ENCODE results near the gene NR1D1. TPM values are rescaled to one million over a fixed set of nuclear protein-coding genes. Genes with fewer than 3 reads are reported as not detected.

Gene NR1D1
- total RNA-seq, 4 donors from 2014 or later = 62.1 to 184 (median 96.0) TPM

GRCh38 chr17:40113907-40114245 is 13.5 kb upstream of the NR1D1 start:
- TF ChIP-seq EP300 (IDR thresholded peaks at IDR 0.05) (no peak), CTCF (IDR thresholded peaks at IDR 0.05) (no peak), POLR2AphosphoS5 (IDR thresholded peaks at IDR 0.05) (no peak), POLR2A (IDR thresholded peaks at IDR 0.05) (no peak)
- peak overlapping the region; percentile 46 for H3K4me3 ChIP-seq
- no peak for DNase-seq (ENCODE audit: low spot score in 2 of 2)
- H3K9me3 ChIP-seq = no peaks in the 10 kb centered on the region
- H3K36me3 ChIP-seq = no peaks in the 10 kb centered on the region
- no peaks in the 10 kb centered on the region for H3K27me3 ChIP-seq
- peaks cover 59% of the 10 kb centered on the region for H3K4me1 ChIP-seq
- 31% methylated on average over 5 of the region's 5 CpGs for WGBS
- peak overlapping the region; percentile 94 for H3K27ac ChIP-seq

GRCh38 chr17:40113110-40113906 is 12.9 kb upstream of the NR1D1 start:
- TF ChIP-seq EP300 (IDR thresholded peaks at IDR 0.05) (no peak), POLR2AphosphoS5 (IDR thresholded peaks at IDR 0.05) (peak in 2 of 3 donors; percentile 75 to 88), CTCF (IDR thresholded peaks at IDR 0.05) (peak in 1 of 2 donors; percentile 94), POLR2A (IDR thresholded peaks at IDR 0.05) (peak in 1 of 2 donors; percentile 15)
- Histone ChIP-seq H3K4me3 (peak overlapping the region; percentile 46), H3K27ac (peak overlapping the region; percentile 94), H3K4me1 (peaks cover 65% of the 10 kb centered on the region), H3K9me3 (no peaks in the 10 kb centered on the region), H3K27me3 (no peaks in the 10 kb centered on the region), H3K36me3 (no peaks in the 10 kb centered on the region)
- WGBS = under 1% methylated on average over 17 of the region's 17 CpGs
- DNase-seq (ENCODE audit: low spot score in 2 of 2) = peak; percentile 95 to 96

GRCh38 chr17:40112718-40113109 is 12.3 kb upstream of the NR1D1 start:
- Histone ChIP-seq H3K9me3 (no peaks in the 10 kb centered on the region), H3K4me3 (peak overlapping the region; percentile 46), H3K36me3 (no peaks in the 10 kb centered on the region), H3K27me3 (no peaks in the 10 kb centered on the region), H3K27ac (peak overlapping the region; percentile 94), H3K4me1 (peaks cover 71% of the 10 kb centered on the region)
- DNase-seq (ENCODE audit: low spot score in 2 of 2) = no peak
- TF ChIP-seq POLR2AphosphoS5 (IDR thresholded peaks at IDR 0.05) (no peak), CTCF (IDR thresholded peaks at IDR 0.05) (no peak), EP300 (IDR thresholded peaks at IDR 0.05) (no peak), POLR2A (IDR thresholded peaks at IDR 0.05) (no peak)
- 15% methylated on average over 4 of the region's 4 CpGs for whole genome bisulfite sequencing

GRCh38 chr17:40112191-40112711 is 11.9 kb upstream of the NR1D1 start:
- DNase-seq (ENCODE audit: low spot score in 2 of 2) = no peak
- H3K4me3 ChIP-seq = peak overlapping the region; percentile 46
- WGBS = 6% methylated on average over 2 of the region's 2 CpGs

More at GRCh38 chr17:40112191-40112711, 11.9 kb upstream of the NR1D1 start:
- Histone ChIP-seq H3K36me3 (no peaks in the 10 kb centered on the region), H3K9me3 (no peaks in the 10 kb centered on the region), H3K27me3 (no peaks in the 10 kb centered on the region), H3K4me1 (peaks cover 75% of the 10 kb centered on the region), H3K27ac (peak overlapping the region; percentile 94)
- no peak for TF ChIP-seq CTCF (IDR thresholded peaks at IDR 0.05)
- TF ChIP-seq POLR2A (IDR thresholded peaks at IDR 0.05) = no peak
- TF ChIP-seq EP300 (IDR thresholded peaks at IDR 0.05) = no peak
- TF ChIP-seq POLR2AphosphoS5 (IDR thresholded peaks at IDR 0.05) = no peak

Measured in suprapubic skin (tissue), 4 donors.